ENCODE data around the gene ADCY6.

- TF ChIP-seq CTCF (IDR thresholded peaks at IDR 0.05) (no peak), POLR2A (IDR thresholded peaks at IDR 0.05) (no peak)
These were observed 38.1 kb upstream of the ADCY6 start for GRCh38 chr12:48827026-48827425.

Measured in heart left ventricle (tissue), 13 donors.